Measurements from ENCODE around the gene DNM1.

Gene DNM1

DNA sequence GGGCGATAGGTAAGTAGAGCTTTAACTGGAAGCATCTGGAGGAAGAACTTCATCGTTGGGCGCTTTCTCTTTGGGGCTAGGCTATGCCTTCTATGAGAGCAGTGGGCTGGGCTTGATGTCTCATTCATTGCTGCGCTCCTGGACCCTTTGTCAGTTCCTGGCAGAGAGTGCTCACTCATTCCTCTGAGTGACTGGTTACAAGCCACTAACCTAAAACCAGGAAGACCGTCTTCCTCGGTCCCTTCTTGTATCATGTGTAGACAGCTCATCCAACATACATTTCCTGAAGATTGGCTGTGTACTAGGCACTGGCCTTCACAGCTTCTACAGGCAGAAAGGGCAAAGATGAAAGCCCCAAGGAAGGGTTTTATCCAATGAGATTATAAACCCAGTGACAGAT is 79.3 kb downstream of the DNM1 start:
- no peak for DNase-seq (ENCODE audit: low spot score)
- no peak for TF ChIP-seq CTCF (IDR thresholded peaks at IDR 0.05)
- Histone ChIP-seq H3K27ac (no peak overlapping the region), H3K4me3 (no peak overlapping the region)

DNA sequence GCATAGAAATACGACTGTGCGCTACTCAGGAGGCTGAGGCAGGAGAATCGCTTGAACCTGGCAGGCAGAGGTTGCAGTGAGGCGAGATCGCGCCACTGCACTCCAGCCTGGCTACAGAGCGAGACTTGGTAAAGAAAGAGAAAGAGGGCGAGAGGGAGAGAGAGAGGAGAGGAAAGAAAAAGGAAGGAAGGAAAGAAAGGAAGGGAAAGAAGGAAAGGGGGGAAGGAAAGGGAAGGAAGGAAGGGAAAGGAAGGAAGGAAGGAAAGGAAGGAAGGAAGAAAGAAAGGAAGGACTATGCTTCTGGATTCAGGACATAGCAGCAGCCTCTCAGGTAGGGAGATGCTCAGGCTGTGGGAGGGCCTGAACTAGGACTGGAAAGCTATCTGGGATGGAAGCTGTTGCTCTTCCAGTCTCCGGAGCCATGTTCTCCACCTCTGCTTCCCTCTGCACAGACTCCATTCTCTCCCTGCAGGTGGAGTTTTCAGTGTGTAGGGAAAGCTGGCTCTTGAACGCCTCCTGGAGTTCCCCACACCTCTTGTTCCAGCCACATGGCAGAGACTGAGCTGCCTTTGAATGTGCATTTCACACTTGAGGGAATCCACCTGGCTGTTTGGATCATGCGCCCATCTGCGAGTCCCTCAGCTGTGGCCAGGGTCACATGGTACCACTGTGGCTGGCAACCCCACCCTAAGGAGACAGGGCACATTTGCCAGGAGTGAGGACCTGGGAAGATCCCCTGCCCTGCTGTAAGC is 82.0 kb downstream of the DNM1 start:
- Histone ChIP-seq H3K4me3 (no peak overlapping the region), H3K27ac (no peak overlapping the region)
- DNase-seq (ENCODE audit: low spot score) = no peak
- no peak for TF ChIP-seq CTCF (IDR thresholded peaks at IDR 0.05)

DNA sequence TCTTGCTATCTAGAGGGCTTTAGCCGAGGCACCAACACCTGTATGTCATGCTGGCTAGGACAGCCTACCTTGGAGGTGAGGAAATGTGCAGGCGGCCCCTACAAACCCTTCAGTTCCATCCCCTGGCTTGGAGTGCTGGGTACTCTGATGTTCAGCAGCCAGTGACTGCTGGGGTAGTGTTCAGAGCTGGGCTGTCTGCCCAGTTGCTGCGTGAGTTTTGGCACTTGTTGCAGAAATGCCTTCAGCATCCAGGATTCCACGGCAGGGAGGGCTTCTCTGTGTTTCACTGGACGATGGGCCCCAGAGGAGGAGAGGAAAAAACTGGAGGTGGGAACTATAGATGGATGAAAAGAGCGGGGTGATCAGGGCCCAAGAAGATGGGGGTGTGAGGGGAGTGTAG is 83.3 kb downstream of the DNM1 start:
- TF ChIP-seq CTCF (IDR thresholded peaks at IDR 0.05) = no peak
- H3K4me3 ChIP-seq = no peak overlapping the region
- no peak overlapping the region for H3K27ac ChIP-seq
- no peak for DNase-seq (ENCODE audit: low spot score)

GRCh38 chr9:128288273-128289004 is 85.3 kb downstream of the DNM1 start:
- Histone ChIP-seq H3K4me3 (no peak overlapping the region), H3K27ac (no peak overlapping the region)
- no peak for TF ChIP-seq CTCF (IDR thresholded peaks at IDR 0.05)
- no peak for DNase-seq (ENCODE audit: low spot score)

- no peak for DNase-seq (ENCODE audit: low spot score)
- H3K4me3 ChIP-seq = no peak overlapping the region
- no peak for TF ChIP-seq CTCF (IDR thresholded peaks at IDR 0.05)
- H3K27ac ChIP-seq = no peak overlapping the region
Observed at GRCh38 chr9:128292009-128292408, 88.8 kb downstream of the DNM1 start.

DNA sequence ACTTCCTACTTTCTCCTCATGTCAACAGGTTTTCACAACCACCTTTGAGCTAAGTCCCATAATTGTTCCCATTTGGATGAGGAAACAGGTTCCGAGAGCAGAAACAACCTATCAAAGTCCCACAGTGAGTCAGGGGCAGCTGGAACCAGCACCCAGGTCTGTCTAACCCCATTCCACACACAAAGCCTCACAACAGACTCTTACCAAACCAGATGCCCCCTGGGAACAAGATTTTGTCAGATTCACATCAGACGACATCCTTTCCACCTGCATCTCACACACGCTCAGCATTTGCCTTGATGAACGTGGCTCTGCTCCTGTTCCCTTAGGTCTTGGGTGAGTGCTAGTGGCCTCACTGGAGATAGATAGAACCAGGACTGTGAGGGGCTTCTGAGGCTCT is 89.9 kb downstream of the DNM1 start:
- no peak overlapping the region for H3K27ac ChIP-seq
- TF ChIP-seq CTCF (IDR thresholded peaks at IDR 0.05) = no peak
- no peak overlapping the region for H3K4me3 ChIP-seq
- no peak for DNase-seq (ENCODE audit: low spot score)

- no peak for DNase-seq (ENCODE audit: low spot score)
- H3K27ac ChIP-seq = no peak overlapping the region
- no peak for TF ChIP-seq CTCF (IDR thresholded peaks at IDR 0.05)
Observed at GRCh38 chr9:128294142-128294541, 91.0 kb downstream of the DNM1 start.

More at GRCh38 chr9:128294142-128294541, 91.0 kb downstream of the DNM1 start:
- no peak overlapping the region for H3K4me3 ChIP-seq

Measured in coronary artery (tissue), 2 donors.